Neural progenitor cell (in vitro differentiated cells): ENCODE measurements around the gene RPS15A. TPM values are rescaled to one million over a fixed set of nuclear protein-coding genes. Genes with fewer than 3 reads are reported as not detected.

Experiments used
- DNase-seq: peaks from one replicate; pipeline ENCODE4 v3.0.0-alpha.2; 2016; ENCODE audit warnings: low spot score
- H2AFZ ChIP-seq: fragments of 200-600 bp; sonication (generic); replicated peaks from 2 replicates; pipeline ENCODE4 v1.6.1; 2016; ENCODE audit warnings: antibody characterized with exemption
- H3F3A ChIP-seq: fragments of 200-600 bp; sonication (generic); 2 replicates; pipeline ENCODE4 v1.6.1; 2016; ENCODE audit warnings: antibody characterized with exemption, low read depth
- H3K27ac ChIP-seq: fragments of 200-600 bp; sonication (generic); 2 replicates; pipeline ENCODE4 v1.5.1; 2016; ENCODE audit warnings: mild to moderate bottlenecking
- H3K27me3 ChIP-seq: fragments of 200-600 bp; sonication (generic); 2 replicates; pipeline ENCODE4 v1.6.1; 2016; ENCODE audit warnings: mild to moderate bottlenecking, moderate library complexity
- H3K36me3 ChIP-seq: fragments of 200-600 bp; sonication (generic); 2 replicates; pipeline ENCODE4 v1.5.1; 2016
- H3K4me1 ChIP-seq: fragments of 200-600 bp; sonication (generic); 2 replicates; pipeline ENCODE4 v1.6.1; 2016; ENCODE audit warnings: mixed run types
- H3K4me2 ChIP-seq: fragments of 200-600 bp; sonication (generic); 2 replicates; pipeline ENCODE4 v1.6.1; 2016
- H3K4me3 ChIP-seq: fragments of 200-600 bp; sonication (generic); 2 replicates; pipeline ENCODE4 v1.5.1; 2016
- H3K79me2 ChIP-seq: fragments of 200-600 bp; sonication (generic); 2 replicates; pipeline ENCODE4 v1.6.1; 2016; ENCODE audit warnings: low read depth
- H3K9ac ChIP-seq: fragments of 200-600 bp; sonication (generic); 2 replicates; pipeline ENCODE4 v1.6.1; 2016
- H3K9me3 ChIP-seq: fragments of 200-600 bp; sonication (generic); 2 replicates; pipeline ENCODE4 v1.5.1; 2016; ENCODE audit warnings: low read depth
- H4K20me1 ChIP-seq: fragments of 200-600 bp; sonication (generic); 2 replicates; pipeline ENCODE4 v1.6.1; 2016; ENCODE audit warnings: low read depth
- H3K27ac Mint-ChIP-seq: 3 replicates; pipeline ENCODE4 v1.8.0; 2021; ENCODE audit warnings: mixed read lengths
- H3K27me3 Mint-ChIP-seq: 2 replicates; pipeline ENCODE4 v1.8.0; 2022; ENCODE audit warnings: low read depth, mild to moderate bottlenecking, inconsistent platforms, moderate library complexity, mixed read lengths; ENCODE audit not compliant: insufficient read depth
- H3K36me3 Mint-ChIP-seq: 3 replicates; pipeline ENCODE4 v1.8.0; 2021; ENCODE audit warnings: mixed read lengths
- H3K4me1 Mint-ChIP-seq: 3 replicates; pipeline ENCODE4 v1.8.0; 2021; ENCODE audit warnings: mixed read lengths
- H3K4me3 Mint-ChIP-seq: 3 replicates; pipeline ENCODE4 v1.8.0; 2021; ENCODE audit warnings: mild to moderate bottlenecking, moderate library complexity, mixed read lengths
- H3K9me3 Mint-ChIP-seq: 3 replicates; pipeline ENCODE4 v1.8.0; 2020; ENCODE audit warnings: mixed read lengths
- EZH2 ChIP-seq: fragments of 200-600 bp; sonication (generic); IDR thresholded peaks from 2 replicates; pipeline ENCODE4 v1.6.1; 2017; ENCODE audit warnings: antibody characterized with exemption, mild to moderate bottlenecking, moderate library complexity
- EZH2phosphoT487 ChIP-seq: fragments of 200-600 bp; sonication (generic); IDR thresholded peaks from 2 replicates; pipeline ENCODE4 v1.6.1; 2017; ENCODE audit warnings: antibody characterized with exemption
- total RNA-seq: library from RNA; depleted of rRNA; stranded (reverse); fragments of >200 nt; gene quantifications from 2 replicates; pipeline ENCODE4 v1.2.3, GENCODE V29; 2015; ENCODE audit warnings: low replicate concordance
- TF ChIP-seq, protein P1 (sequence below): fragments of 200-600 bp; sonication (generic); IDR thresholded peaks from 2 replicates; pipeline ENCODE4 v1.5.1; 2017; ENCODE audit warnings: antibody characterized with exemption, mild to moderate bottlenecking

The RPS15A gene
- total RNA-seq, 1 donor from 2014 or later, result 4,863 TPM

DNA sequence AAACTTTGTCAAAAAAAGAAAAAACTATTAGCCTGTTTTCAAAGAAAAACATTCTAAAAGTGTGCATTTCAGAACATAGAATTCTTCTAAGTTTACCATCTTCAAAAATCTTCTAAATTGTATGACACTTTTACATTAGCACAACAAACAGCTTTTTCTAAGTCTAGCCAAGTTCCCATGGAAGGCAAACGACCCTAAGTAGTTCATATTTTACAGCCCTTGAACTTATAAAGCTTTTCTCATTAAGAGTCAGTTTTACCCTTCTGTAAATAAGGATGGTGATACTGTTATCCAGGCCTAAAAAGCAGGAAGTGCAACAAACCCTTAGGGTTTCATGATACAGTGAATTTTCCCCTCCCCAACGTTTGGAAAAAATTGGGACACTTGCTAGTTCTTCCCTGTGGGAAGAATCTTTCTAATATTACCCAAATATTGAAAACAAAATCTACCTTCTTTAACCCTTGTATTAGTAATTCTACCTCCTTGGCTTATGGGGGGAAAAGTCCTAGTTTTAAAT is 15.2 kb upstream of the RPS15A start:
- Histone ChIP-seq H3K36me3 (peaks cover 18% of the 10 kb centered on the region), H3K9ac (no peak overlapping the region), H3K79me2 (peaks cover 34% of the 10 kb centered on the region), H3K9me3 (no peaks in the 10 kb centered on the region), H3K27ac (no peak overlapping the region), H3F3A (peaks cover 38% of the 10 kb centered on the region), H4K20me1 (peaks cover 9% of the 10 kb centered on the region), H3K4me1 (peaks cover 23% of the 10 kb centered on the region), H2AFZ (no peak overlapping the region), H3K27me3 (no peaks in the 10 kb centered on the region), H3K4me3 (no peak overlapping the region), H3K4me2 (peak overlapping the region; percentile 45)
- Mint-ChIP-seq H3K27ac (no peak overlapping the region), H3K4me3 (no peak overlapping the region), H3K9me3 (no peaks in the 10 kb centered on the region), H3K4me1 (peaks cover 43% of the 10 kb centered on the region), H3K36me3 (peaks cover 22% of the 10 kb centered on the region), H3K27me3 (peaks cover 8% of the 10 kb centered on the region)
- TF ChIP-seq EZH2 (no peak), EZH2phosphoT487 (no peak)
- TF ChIP-seq, protein P1, sequence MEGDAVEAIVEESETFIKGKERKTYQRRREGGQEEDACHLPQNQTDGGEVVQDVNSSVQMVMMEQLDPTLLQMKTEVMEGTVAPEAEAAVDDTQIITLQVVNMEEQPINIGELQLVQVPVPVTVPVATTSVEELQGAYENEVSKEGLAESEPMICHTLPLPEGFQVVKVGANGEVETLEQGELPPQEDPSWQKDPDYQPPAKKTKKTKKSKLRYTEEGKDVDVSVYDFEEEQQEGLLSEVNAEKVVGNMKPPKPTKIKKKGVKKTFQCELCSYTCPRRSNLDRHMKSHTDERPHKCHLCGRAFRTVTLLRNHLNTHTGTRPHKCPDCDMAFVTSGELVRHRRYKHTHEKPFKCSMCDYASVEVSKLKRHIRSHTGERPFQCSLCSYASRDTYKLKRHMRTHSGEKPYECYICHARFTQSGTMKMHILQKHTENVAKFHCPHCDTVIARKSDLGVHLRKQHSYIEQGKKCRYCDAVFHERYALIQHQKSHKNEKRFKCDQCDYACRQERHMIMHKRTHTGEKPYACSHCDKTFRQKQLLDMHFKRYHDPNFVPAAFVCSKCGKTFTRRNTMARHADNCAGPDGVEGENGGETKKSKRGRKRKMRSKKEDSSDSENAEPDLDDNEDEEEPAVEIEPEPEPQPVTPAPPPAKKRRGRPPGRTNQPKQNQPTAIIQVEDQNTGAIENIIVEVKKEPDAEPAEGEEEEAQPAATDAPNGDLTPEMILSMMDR, result no peak
- no peak for DNase-seq

DNA sequence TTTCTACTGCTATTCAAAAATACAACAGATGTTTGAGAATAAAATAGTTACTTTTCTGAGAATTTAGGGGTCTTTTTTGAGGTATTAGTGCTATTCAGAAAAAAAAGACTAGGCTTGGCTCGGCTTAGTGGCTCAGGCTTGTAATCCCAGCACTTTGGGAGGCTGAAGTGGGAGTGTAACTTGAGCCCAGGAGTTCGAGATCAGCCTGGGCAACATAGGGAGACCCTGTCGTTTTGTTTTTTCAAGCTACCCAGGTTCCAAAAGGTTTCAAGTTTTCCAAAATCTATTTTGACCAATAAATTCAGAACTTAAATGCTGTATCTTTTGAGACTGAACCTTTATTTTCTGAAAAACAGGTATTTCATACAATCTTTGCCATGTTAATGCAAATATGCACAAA is 14.4 kb upstream of the RPS15A start:
- peaks cover 10% of the 10 kb centered on the region for H3K36me3 ChIP-seq
- peaks cover 17% of the 10 kb centered on the region for H4K20me1 ChIP-seq
- no peaks in the 10 kb centered on the region for H3K27me3 ChIP-seq
- no peak overlapping the region for H3K4me3 ChIP-seq
- TF ChIP-seq, protein P1, result no peak
- no peak for TF ChIP-seq EZH2
- DNase-seq, result peak; percentile 47
- Mint-ChIP-seq H3K9me3 (no peaks in the 10 kb centered on the region), H3K36me3 (peaks cover 15% of the 10 kb centered on the region), H3K27me3 (peaks cover 10% of the 10 kb centered on the region), H3K4me1 (peaks cover 51% of the 10 kb centered on the region), H3K27ac (peak overlapping the region; percentile 78), H3K4me3 (peak overlapping the region; percentile 61)
- H3K4me1 ChIP-seq, result peaks cover 26% of the 10 kb centered on the region
- H3F3A ChIP-seq, result peaks cover 38% of the 10 kb centered on the region
- H3K9ac ChIP-seq, result no peak overlapping the region
- no peak overlapping the region for H2AFZ ChIP-seq
- peak overlapping the region; percentile 45 for H3K4me2 ChIP-seq
- H3K27ac ChIP-seq, result peak overlapping the region; percentile 10
- no peaks in the 10 kb centered on the region for H3K9me3 ChIP-seq
- peaks cover 42% of the 10 kb centered on the region for H3K79me2 ChIP-seq

DNA sequence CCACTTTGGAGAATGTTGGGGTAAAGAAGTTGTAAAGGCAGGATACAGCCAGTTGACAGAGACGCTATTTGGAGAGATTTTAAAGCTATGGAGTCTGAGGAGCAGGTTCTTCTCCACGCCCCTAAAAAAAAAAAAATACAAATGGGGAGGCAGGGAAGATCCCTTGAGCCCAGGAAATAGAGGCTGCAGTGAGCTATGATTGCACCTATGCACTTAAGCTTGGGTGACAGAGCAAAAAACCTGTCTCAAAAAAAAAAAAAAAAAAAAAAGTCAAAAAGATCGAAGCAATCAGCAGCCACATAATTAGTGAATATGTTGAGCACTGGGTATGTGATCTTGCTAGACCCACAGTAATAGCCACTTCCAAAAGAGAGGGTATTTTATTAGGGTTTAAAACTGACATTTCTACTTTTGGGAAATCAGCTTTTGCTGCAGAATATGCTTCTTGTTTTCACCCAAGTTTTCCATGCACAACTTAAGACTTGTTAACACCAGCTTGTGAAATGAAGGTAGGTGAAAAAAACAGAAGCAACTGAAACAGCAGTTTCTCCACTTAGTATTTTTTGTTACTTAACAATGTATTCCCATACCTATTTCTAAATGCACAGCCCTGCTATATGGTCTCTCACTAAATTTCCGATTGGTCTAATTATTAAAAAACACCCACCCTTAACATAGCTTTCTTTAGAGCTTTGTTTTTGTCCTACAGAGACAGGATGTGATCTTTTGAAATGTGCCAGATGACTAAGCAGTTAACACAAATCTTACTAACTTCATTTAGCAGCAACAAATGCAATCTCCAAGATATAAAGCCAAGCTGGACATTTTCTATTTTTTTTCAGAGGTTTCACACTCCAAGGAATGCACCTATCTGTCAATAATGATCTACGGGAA is 13.7 kb upstream of the RPS15A start:
- Histone ChIP-seq H3K36me3 (peaks cover 9% of the 10 kb centered on the region), H3K4me2 (peak overlapping the region; percentile 45), H4K20me1 (peaks cover 24% of the 10 kb centered on the region), H3K4me1 (peaks cover 33% of the 10 kb centered on the region), H3K27me3 (no peaks in the 10 kb centered on the region), H2AFZ (no peak overlapping the region), H3K9ac (no peak overlapping the region), H3K79me2 (peaks cover 49% of the 10 kb centered on the region), H3K9me3 (no peaks in the 10 kb centered on the region), H3K4me3 (no peak overlapping the region), H3K27ac (peak overlapping the region; percentile 54), H3F3A (peaks cover 38% of the 10 kb centered on the region)
- Mint-ChIP-seq H3K4me1 (peaks cover 56% of the 10 kb centered on the region), H3K4me3 (peak overlapping the region; percentile 61), H3K27ac (peak overlapping the region; percentile 52), H3K9me3 (no peaks in the 10 kb centered on the region), H3K36me3 (peaks cover 9% of the 10 kb centered on the region), H3K27me3 (peaks cover 6% of the 10 kb centered on the region)
- no peak for DNase-seq
- TF ChIP-seq EZH2 (no peak), EZH2phosphoT487 (no peak)
- TF ChIP-seq, protein P1, result no peak
